NCI-H128 (cell line): Measurements from ENCODE around the gene ZNF746.
"Not testable (repeated sequence)": the region's sequence is repeated elsewhere in the genome, so short reads cannot be mapped to it uniquely, and the experiment has no call there.

Source experiments
- DNase-seq: peaks from one replicate; lab custom pipeline; 2025; ENCODE audit not compliant: unreplicated experiment; lab: John Stamatoyannopoulos, UW

The ZNF746 gene

DNA sequence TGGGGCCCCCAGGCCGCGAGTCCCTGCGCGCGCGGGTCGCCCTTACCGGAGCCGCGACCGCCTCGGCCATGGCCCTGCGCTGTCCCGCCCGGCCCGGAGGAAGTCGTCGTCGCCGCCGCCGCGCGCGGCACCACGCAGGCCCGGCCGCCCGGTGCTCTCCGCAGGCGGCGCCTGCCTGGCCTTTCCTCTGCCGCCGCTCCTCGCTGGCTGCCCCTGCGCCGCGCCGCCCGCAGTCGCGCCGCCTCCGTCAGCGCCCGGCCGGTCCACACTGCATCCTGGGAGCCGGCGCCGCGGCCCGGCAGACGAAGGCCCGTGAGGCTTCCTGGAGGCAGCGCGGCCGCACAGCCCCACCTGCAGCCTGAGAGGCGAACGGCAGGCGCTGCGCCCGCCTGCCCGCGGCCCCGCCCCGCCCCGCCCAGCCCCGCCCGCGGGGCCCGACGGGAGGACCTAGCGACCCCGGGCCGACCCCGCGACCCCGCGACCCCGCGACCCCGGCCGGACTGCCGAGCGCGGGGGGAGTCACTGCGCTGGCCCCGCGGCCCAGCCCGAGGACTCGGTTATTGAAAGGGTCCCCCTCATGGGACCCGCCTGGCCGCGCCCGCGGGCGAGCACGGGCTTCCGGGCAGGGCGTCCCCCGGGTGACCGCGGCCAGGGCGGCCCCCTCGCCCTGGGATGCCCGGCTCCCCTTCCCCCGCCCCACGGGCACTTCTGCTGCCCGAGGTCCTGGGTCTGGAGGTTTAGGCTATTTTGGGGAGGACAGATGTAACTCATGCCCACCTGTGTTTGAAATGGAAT lies at the start of gene ZNF746:
TSS of gene ZNF746 (minus strand) at position 343 of the 795 bp plus-strand sequence. CDS start at position 70, 273 bp downstream.
- DNase-seq: peak; percentile 53

DNA sequence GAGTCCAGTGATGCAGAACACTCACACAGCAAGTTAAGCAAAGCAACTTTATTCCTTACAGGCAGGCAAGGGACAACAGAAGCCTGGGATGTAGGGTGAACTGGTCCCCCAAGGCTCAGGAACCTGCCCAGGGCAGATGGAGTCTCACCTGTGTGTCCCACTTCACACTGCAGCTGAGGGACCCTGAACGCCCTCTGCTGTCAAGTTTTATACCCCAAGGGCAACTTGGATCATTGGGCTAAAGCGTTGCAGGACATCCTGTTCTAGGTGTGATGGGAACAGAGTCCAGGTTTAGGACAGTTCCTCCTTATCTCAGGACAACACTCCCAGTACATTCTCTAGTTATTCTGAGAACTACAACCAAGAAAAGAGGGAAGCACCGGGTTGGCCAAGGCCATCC lies 49.5 kb upstream of the ZNF746 start:
- DNase-seq: no peak

DNA sequence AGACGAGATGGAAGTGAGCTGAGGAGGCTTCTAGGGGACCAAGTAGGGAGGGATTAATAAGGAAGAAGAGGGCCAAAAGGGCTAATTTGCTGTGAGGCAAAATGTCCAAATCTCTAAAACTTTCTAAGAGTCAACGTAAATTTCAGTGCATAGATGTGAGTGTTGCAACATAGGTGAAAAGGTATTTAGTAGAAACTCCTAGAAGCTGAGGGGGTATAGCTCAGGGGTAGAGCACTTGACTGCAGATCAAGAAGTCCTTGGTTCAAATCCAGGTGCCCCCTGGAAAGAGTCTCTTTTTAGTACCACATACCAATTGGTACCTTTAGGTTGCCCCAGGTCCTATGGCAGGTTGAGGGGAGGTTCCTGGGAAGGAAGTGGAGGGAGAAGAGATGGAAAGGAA lies 48.7 kb upstream of the ZNF746 start:
- DNase-seq: no peak

DNA sequence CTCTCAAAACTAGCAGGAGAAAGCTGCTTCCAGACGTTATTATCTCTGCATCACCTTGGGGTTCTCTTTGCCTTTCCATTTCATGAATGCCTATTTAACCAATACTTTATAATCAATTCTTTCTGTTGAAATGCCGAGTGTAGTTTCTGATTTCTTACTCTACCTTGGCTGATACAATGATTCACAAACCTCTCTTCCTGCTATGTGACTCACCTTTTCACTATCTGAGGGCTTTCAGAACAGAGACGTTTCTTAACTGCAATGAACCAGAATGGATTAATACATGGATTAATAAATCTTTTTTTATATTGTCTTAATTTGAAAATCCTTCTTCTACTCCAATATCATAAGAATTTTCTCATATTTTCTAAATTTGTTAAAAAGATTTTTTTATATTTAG lies 46.4 kb upstream of the ZNF746 start:
- no peak for DNase-seq

DNA sequence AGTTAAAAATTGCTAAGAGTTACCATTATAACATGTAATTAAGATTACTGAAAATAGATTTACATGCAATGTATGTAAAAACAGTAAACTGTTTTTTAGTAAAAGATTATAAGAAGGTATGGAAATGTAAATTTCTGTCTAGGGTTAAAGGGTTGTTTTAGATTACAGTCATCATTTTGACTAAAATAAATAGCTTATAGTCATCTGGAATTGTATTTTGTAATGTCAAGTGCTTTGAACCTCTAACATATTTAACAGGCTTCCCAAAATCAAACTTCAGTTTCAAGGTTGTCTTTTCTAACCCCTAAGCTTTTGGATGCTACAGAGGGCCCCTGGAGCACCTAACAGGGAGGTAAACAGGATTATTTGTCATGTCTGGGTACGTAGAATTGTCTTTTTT lies 35.0 kb upstream of the ZNF746 start:
- no peak for DNase-seq

DNA sequence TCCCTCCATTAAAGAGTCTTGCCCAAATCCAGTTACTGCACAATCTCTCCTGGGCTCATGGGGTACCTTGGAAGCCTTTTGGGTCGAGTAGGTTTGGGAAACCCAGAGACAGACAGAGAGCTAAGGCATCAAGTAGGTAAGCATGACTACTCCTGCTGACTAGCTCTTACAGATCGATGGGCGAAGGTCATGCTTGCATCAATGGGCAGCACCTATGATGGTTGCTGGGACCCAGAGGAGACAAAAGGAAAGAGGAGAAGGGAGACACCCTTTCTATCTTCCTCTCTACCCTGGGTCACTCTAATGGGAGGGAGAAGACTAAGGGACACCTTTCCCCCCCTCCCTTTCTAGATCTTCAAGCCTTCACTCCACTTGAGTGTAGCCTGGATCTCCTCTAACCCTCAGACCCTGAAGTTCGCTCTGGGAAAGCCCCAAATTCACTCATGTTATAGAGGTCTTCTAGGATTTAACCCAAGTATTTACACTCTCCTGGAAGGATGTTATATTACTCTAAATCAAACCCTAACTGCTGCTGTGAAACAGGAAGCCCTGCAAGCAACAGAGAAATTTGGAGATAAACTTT lies 31.6 kb upstream of the ZNF746 start:
- DNase-seq: no peak

DNA sequence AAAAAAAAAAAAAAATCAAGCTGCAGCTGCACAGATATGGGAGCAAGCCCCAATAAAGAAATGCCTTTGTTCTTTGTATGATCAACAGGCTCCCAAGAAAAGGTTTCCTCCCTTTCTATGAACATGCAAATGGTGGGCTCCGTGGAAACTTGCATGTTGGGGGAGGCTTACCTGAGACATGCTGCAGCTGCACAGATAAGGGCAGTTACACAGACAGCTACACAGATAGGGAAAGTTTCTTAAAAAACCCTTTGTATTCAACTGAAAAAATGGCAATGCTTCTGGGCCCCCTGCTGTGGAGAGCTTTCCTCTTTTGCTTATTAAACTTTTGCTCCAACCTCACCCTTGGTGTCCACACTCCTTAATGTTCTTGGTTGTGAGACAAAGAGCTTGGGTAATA lies 29.8 kb upstream of the ZNF746 start:
- no peak for DNase-seq

DNA sequence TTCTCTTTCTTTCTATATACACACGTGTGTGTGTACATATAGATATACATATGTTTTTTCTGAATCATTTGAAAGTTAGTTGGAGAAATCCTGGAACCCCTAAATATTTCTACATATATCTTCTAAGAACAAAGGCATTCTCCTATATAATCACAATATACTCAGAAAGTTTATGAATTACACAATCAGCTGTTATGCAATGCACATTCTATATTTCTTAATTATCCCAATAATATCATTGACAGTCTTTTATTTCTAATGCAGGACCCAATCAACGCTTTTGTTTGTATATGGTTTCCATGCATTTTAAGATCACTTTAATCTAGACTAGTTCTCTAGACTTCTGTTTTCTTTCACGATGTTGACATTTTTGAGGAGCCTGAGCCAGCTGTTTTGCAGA lies 27.7 kb upstream of the ZNF746 start:
- no peak for DNase-seq

DNA sequence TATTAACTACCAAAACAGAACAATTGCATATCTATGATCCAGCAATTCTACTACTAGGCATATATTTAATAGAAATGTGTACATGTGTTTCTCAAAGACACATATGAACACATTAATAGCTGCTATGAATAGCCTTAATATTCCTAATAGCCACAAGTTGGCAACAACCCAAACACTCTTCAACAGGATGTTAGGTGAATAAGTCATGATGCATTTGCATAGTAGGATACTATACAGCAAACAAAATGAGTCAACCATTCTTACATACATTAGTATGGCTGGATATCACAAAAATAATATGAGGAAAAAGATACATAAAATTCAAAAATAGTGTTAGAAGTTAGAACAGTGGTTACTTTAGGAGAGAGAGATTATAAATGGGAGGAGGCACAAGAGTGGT lies 26.8 kb upstream of the ZNF746 start:
- DNase-seq: no peak

DNA sequence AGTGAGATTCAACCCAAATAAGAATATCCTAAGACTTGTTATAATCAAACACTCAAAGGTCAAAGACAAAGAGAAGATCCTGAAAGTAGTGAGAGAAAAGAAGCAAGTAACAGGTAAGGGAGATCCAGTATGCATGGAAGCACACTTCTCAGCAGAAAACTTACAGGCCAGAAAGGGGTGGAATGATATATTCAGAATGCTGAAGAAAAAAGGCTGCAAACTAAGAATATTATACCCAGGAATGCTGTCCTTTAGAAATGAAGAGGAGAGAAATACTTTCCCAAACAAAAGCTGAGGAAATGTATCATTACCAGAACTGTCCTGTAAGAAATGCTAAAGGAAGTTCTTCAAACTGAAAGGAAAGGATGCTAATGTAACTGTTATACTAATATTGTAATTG lies 12.6 kb upstream of the ZNF746 start:
- no peak for DNase-seq

DNA sequence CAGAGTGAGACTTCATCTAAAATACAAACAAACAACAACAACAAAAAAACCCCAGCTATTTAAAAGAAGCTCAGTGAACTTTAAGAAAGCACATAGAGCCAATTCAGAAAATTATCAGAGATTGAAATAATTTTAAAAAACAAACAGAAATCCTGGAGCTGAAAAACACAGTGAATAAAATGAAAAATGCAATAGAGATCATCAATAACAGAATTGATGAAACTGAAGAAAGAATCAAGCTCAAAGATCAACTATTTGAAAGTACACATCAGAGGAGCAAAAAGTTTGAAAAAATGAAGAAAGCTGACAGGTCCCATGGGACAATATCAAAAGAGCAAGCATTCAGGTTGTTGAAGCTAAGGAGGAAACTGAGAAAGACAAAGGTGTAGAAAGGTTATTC lies 12.2 kb upstream of the ZNF746 start:
- no peak for DNase-seq

DNA sequence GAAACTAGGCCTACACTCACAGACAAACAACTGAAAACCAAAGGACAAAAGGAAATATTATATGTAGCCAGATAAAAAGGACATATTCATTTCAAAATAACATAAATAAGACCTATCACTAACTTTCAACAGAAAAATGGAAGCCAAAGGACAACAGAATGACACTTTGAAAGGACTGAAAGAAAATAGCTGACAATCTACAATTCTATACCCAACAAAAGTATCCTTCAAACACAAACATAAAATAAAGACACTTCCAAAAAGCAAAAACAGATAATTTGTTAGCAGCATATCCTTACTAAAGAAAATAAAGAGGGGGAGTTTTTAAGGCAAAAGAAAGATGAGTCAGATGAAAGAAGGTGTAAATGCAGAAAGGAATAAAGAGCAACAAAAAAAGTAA lies 7.9 kb upstream of the ZNF746 start:
- DNase-seq: no peak

DNA sequence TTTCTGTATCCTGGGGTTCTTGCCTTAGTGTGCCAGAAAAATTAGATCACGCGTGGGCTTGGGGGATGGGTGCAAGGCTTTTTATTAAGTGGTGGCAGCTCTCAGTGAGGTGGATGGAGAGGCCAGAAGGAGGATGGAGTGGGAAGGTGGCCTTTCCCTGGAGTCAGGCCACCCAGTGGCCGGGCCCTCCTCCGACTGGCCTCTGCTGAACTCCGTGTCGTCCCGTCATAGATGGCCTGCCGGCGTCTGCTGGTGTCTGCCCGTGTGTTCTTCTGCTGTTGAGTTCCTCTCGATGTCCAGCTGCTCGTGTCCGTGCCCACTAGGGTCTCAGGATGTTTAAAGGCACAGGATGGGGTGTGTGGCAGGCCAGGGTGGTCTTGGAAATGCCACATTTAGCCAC lies 4.0 kb upstream of the ZNF746 start:
- DNase-seq: no peak

DNA sequence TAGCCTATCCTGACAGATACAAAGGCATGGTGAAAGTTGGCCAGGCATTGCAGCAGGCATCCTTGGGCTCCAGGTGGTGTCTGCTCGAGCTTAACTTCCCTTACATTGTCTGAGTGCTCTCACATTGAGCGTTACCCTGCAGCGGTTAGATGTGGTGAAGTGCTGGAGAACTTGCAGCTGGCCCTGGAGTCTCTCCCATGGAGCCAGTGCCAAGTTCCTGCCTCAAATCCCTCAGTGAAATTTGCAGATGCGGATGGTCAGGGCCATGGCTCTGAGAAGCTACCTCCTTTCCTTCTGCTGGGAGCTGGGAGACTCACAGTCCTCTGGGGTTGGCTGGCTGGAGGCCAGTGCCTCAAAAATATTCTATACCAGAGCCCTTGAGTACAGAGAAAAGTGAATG lies 3.3 kb upstream of the ZNF746 start:
- no peak for DNase-seq

DNA sequence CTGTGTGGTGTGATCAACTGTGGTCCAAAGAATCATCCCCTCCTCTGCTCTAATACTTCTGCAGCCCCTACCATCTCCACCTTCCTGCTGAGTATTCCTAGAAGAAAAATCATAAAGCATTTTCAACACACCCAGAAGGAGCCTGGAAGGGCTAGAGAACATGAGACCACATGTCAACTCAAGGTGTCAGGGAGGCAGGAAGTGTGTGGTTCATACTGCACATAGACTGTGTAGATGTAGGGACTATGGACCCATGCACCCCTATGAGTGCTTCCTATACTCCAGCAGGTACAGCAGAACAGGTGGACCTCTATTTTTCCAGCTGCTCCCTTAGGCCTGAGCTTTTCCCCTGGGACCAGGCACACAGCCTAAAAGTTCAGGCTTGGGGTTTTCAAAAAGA lies 2.6 kb upstream of the ZNF746 start:
- no peak for DNase-seq

DNA sequence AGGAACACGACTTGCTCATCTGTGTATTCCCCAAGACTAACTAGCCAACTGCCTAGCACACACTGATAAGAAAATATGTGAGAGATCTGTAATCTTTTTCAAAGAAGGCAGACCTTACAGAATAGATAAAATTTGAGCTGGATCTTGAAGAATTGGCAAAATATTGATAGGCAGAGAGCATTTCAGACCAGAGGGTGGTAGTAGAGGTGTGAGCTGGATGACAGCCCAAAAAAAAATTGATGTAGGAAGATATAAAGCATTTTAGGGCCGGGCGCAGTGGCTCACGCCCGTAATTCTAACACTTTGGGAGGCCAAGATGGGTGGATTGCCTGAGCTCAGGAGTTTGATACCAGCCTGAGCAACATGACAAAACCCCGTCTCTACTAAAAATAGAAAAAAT lies 1.2 kb upstream of the ZNF746 start:
- DNase-seq: no peak

DNA sequence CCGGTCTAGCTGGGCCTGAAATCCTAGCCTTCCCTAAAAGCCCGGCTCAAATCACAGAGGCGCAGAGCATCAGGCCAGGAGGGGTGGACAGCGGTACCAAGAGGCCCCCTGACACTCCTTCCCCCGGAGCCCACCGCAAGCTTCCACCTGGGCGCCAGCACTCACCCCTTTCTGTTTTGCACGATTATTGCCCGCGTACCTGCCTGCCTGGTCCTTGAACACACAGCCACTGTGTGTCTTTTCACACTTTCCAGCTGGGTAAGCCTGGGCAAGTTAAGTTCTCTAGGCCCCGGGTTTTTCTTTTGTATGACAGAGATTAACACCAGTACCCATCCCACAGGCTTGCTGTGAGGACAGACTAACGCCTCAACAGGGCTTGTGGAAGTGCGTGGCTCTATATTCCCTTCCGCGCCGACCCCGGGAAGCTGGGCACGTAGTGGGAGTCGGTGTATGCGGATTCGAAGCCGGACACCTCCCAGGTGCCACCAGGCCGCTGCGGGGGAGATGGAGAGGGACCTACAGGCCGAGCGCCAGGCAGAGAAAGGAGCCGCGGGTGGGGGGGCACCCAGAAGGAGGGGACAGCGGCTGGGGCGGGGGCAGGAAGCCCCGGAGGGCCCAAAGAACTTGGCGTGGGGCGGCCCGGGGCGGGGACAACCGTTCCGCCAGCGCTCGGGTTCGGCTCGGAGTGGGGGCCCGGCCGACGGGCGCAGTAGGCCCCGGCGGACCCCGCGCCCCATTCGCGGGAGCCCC lies 792 bp downstream of the ZNF746 start:
- no peak for DNase-seq

DNA sequence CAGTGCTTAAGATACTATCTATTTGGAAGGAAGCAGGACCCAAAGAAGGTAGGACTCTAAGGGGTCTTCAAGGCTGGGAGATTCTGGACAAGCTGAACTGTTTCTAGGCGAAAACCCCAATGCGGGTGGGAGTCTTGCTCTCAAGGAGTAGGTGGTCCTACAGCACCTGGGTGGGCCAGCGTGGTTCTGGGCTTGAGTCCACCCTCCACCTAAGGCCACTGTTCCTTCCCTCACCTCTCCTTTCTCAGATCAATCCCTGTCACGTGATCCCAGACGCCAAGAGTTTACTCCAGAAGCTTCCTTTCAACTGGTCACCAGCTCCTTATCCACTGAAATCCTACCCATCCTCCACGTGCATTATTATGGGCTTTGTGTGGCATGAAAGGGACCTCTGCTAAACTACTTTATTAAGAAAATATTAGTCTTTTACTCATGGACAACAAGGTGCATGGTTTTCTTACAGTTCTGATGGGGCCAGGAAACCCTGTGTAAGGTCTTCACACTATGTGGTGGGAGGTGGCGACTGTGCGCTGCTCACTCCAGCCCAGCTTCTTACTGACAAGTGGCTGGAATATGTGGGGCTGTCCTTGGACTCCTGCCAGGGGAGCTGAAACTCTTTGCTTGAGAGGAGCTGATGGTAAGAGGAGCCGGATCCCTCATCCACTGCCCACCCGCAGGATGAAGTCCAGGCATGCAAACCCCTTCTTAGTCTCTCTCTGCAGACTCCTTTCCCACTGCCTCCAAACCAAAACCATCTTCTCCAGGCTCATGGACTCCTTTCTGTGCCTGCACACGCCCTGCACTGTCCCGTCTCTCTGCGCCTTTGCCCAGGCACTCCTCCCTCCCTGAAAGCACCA lies 1.6 kb downstream of the ZNF746 start:
- peak; percentile 69 for DNase-seq

DNA sequence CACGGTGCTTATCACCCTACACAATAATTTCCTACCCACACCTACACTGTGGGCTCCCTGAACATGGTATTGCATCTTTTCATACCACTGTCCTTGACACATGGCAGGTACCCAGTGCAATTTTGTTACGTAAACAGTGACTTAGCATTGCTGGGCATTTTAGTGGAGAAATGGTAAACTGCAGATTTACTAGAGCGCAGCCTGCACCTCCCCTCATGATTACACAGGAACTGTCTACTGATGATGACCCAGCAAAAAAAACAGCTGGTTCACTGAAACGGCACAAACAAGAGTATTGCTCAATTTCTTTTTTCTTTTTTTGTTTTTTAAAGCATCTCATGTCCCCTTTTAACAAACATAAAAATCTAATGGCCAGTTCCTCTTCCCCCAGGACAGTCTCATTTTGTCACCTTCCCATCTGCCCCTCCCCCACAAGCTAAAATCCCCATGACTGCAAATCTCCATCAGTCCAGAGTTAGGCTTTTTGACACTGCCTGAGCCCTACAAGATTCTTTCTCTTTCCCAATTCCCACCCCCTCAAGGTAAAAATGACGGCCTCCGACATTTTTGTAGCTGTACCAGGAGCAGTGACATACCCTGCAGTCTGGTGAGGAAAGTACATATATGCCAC lies 2.8 kb downstream of the ZNF746 start:
- no peak for DNase-seq

DNA sequence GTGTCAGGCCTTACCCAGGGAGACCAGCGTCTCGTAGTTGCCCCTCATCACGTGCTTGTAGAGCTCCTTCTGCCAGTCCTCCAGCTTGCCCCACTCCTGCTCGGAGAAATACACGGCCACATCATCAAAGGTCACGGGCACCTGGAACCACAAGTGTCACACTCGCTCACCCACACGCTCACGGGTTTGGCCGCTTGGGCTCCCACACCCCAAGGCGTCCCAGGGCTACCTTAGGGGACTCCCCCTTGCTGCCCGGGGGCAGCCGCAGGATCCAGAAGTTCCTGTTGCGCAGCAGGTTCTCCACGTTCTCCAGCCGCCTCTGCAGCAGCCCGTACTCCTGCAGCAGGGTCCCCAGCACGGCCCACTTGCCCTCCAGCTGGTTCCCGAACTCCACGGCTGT lies 3.6 kb downstream of the ZNF746 start:
- not testable (repeated sequence) for DNase-seq

DNA sequence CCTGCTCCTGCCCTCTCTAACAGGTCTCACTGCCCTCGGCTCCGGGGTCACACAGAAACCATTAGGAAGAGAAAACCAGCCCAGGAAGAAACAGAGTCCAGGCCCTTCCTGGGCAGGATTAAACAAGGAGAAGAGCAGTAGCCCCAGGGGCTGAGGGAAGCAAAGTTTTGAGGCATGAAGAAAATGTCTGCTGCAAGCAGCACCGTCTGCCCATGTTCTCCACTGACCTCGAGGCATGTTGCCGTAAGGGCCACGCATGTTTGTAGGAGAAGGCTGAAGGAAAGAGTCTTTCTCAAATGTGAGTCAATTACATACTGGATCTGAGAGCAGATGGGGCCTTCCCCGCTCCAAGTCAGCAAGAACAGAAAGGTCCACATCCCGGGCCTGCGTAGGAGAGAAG lies 4.2 kb downstream of the ZNF746 start:
- no peak for DNase-seq
